Astrocyte (in vitro differentiated cells and primary cell): ENCODE measurements around the gene ENTPD8.
"Not testable (repeated sequence)": the region's sequence is repeated elsewhere in the genome, so short reads cannot be mapped to it uniquely, and the experiment has no call there.

Experiments used
- CTCF ChIP-seq: IDR thresholded peaks from 2 replicates; pipeline ENCODE4 v1.5.1; 2011; ENCODE audit warnings: low read depth, mild to moderate bottlenecking, inconsistent platforms, low read length, moderate library complexity; ENCODE audit not compliant: insufficient read depth
- EZH2 ChIP-seq: IDR thresholded peaks from 2 replicates; pipeline ENCODE4 v1.6.1; 2012; ENCODE audit warnings: mild to moderate bottlenecking, low read length, inconsistent platforms; ENCODE audit not compliant: insufficient read depth

- TF ChIP-seq CTCF, EZH2: not testable (repeated sequence)
Observed at GRCh38 chr9:137386507-137387113, 54.5 kb downstream of the ENTPD8 start.
